Body of pancreas (tissue), 4 donors: ENCODE results near the gene PRKAA2. TPM values are rescaled to one million over a fixed set of nuclear protein-coding genes. Genes with fewer than 3 reads are reported as not detected.

Source experiments
- ATAC-seq: fragments of 150-250 bp; one replicate; pipeline ENCODE4 v1.9.1; 2016
- DNase-seq, 4 donors: peaks; one replicate each; pipeline ENCODE4 v3.0.0-alpha.2; 2019
- H3K27ac ChIP-seq, 4 donors: fragments of 200-600 bp; sonication (generic); 1 replicate in 3 of 4; 2 replicates in 1 of 4; pipeline versions ENCODE4 v1.5.1 to v1.6.1; 2016 to 2019; ENCODE audit warnings: mild to moderate bottlenecking in 1 of 4, mixed read lengths in 1 of 4, moderate library complexity in 1 of 4
- H3K27me3 ChIP-seq, 2 donors: fragments of 200-600 bp; sonication (generic); one replicate each; pipeline ENCODE4 v1.6.0; 2016; ENCODE audit warnings: mild to moderate bottlenecking in 1 of 2
- H3K36me3 ChIP-seq, 2 donors: fragments of 200-600 bp; sonication (generic); replicated peaks in 1 of 2; 2 replicates each; pipeline ENCODE4 v1.5.1; 2016; ENCODE audit warnings: low read depth in 2 of 2; ENCODE audit not compliant: insufficient read depth in 1 of 2
- H3K4me1 ChIP-seq: fragments of 200-600 bp; sonication (generic); one replicate; pipeline ENCODE4 v1.6.0; 2016
- H3K4me3 ChIP-seq, 2 donors: fragments of 200-600 bp; sonication (generic); 1 replicate in 1 of 2; 2 replicates in 1 of 2; pipeline ENCODE4 v1.5.1; 2016 to 2019
- H3K9me3 ChIP-seq, 3 donors: fragments of 200-600 bp; sonication (generic); 1 replicate in 2 of 3; 2 replicates in 1 of 3; pipeline ENCODE4 v1.5.1; 2016
- POLR2A ChIP-seq, 3 donors: fragments of 450-650 bp; IDR thresholded peaks; one replicate each; pipeline ENCODE4 v1.6.1; 2016; ENCODE audit warnings: antibody characterized with exemption in 3 of 3, mild to moderate bottlenecking in 2 of 3
- WGBS, 2 donors: methylation state at CpG; one replicate each; pipeline ENCODE4 v1.1.5; 2017; 5-methylcytosine and 5-hydroxymethylcytosine counted together
- intact Hi-C: fragments of 100-400 bp; cut with DNase I; formaldehyde crosslinking; loops from one replicate; pipeline ENCODE4 v1.15.1; 2023
- total RNA-seq, 2 donors: library from RNA; depleted of rRNA; stranded (reverse); fragments of >200 nt; gene quantifications; one replicate each; pipeline ENCODE4 v1.1.0, GENCODE V29; 2016
- TF ChIP-seq, protein P1 (sequence below), 7 experiments: fragments of 450-650 bp in 4 of 7; fragments of 200-600 bp in 3 of 7; sonication (generic) in 3 of 7; IDR thresholded peaks; one replicate each; pipeline ENCODE4 v1.5.1; 2016 to 2019; ENCODE audit warnings: antibody characterized with exemption in 7 of 7

Gene PRKAA2
- total RNA-seq, 2 donors from 2014 or later: 3.3 to 7.5 TPM

GRCh38 chr1:56654126-56654923, 9.2 kb downstream of the PRKAA2 start:
- intact Hi-C loops: no loop called here
- H3K9me3 ChIP-seq: no peaks in the 10 kb centered on the region

DNA sequence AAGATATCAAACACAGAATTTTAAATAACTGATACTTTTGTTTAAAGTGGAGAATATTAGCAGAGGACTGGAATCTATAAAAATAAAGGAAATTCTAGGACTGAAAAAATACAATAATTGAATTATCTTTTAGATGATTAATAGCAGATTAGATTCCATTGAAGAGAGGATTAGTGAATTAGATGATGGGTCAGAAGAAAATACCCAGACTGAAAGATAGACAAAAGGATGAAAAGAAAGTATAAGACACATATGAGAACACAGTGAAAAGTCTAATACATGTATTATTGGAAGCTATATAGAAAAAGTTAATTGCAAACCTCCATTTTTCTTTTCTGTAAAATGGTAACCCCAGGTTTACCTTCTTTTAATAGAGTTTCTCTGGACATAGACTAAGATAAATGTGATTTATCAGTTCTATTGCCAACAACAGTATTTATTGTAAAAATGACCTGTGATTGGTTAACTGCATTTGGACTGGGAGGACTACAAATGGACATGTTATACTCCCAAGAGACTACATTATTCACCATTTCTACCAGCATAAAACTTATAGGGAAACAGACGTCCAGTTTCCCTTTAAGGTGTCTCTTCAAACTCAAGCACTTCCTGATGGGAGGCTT, 11.0 kb downstream of the PRKAA2 start:
- H3K27me3 ChIP-seq: no peaks in the 10 kb centered on the region
- no peak overlapping the region for H3K27ac ChIP-seq
- no peaks in the 10 kb centered on the region for H3K4me1 ChIP-seq
- no peak overlapping the region for H3K4me3 ChIP-seq
- no peaks in the 10 kb centered on the region for H3K36me3 ChIP-seq
- DNase-seq (no peak), ATAC-seq (no peak)
- intact Hi-C loops: no loop called here
- TF ChIP-seq POLR2A (IDR thresholded peaks at IDR 0.05): no peak
- TF ChIP-seq, protein P1, sequence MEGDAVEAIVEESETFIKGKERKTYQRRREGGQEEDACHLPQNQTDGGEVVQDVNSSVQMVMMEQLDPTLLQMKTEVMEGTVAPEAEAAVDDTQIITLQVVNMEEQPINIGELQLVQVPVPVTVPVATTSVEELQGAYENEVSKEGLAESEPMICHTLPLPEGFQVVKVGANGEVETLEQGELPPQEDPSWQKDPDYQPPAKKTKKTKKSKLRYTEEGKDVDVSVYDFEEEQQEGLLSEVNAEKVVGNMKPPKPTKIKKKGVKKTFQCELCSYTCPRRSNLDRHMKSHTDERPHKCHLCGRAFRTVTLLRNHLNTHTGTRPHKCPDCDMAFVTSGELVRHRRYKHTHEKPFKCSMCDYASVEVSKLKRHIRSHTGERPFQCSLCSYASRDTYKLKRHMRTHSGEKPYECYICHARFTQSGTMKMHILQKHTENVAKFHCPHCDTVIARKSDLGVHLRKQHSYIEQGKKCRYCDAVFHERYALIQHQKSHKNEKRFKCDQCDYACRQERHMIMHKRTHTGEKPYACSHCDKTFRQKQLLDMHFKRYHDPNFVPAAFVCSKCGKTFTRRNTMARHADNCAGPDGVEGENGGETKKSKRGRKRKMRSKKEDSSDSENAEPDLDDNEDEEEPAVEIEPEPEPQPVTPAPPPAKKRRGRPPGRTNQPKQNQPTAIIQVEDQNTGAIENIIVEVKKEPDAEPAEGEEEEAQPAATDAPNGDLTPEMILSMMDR (IDR thresholded peaks at IDR 0.05): no peak
- no peaks in the 10 kb centered on the region for H3K9me3 ChIP-seq
- WGBS, 2 donors: 88 to 97% methylated on average over 1 of the region's 1 CpG

More at GRCh38 chr1:56654126-56654923, 9.2 kb downstream of the PRKAA2 start:
- TF ChIP-seq, protein P1 (IDR thresholded peaks at IDR 0.05): no peak
- no peak for TF ChIP-seq POLR2A (IDR thresholded peaks at IDR 0.05)
- Histone ChIP-seq H3K4me3 (no peak overlapping the region), H3K4me1 (no peaks in the 10 kb centered on the region), H3K27ac (no peak overlapping the region), H3K27me3 (no peaks in the 10 kb centered on the region), H3K36me3 (no peaks in the 10 kb centered on the region)
- WGBS, 2 donors: 59 to 66% methylated on average over 1 of the region's 1 CpG
- DNase-seq (no peak), ATAC-seq (no peak)

- TF ChIP-seq, protein P1 (IDR thresholded peaks at IDR 0.05): no peak
- no peak for TF ChIP-seq POLR2A (IDR thresholded peaks at IDR 0.05)
- H3K36me3 ChIP-seq: no peaks in the 10 kb centered on the region
- no peak overlapping the region for H3K4me3 ChIP-seq
- intact Hi-C loops: no loop called here
- DNase-seq (no peak), ATAC-seq (no peak)
- H3K27me3 ChIP-seq: no peaks in the 10 kb centered on the region
- no peaks in the 10 kb centered on the region for H3K9me3 ChIP-seq
- H3K4me1 ChIP-seq: no peaks in the 10 kb centered on the region
- WGBS, 2 donors: 85 to 87% methylated on average over 4 of the region's 4 CpGs
- H3K27ac ChIP-seq: no peak overlapping the region
Observed at GRCh38 chr1:56658254-56658653, 13.1 kb downstream of the PRKAA2 start.

DNA sequence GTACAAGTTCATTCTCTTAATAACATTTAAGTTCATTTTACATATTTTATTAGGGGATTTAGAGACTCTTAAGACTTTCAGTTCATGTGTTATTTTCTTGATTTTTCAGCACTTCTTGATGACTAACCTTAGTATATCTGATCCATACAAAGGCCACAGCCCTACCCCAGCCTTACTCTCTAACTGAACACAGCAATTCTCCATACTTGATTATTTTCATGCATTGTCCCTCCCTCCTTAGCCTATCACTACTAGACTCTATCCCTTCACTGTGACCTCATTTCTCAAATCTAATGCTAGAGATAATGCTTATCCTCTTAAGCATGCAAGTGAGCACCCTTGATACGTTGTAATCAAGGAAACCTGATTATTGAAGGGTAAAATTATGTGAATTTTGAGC, 15.2 kb downstream of the PRKAA2 start:
- WGBS, 2 donors: 54 to 57% methylated on average over 1 of the region's 1 CpG
- intact Hi-C loops: no loop called here

More for the DNA sequence above, 15.2 kb downstream of the PRKAA2 start:
- Histone ChIP-seq H3K4me1 (no peaks in the 10 kb centered on the region), H3K27me3 (no peaks in the 10 kb centered on the region), H3K4me3 (no peak overlapping the region), H3K36me3 (no peaks in the 10 kb centered on the region), H3K27ac (no peak overlapping the region), H3K9me3 (no peaks in the 10 kb centered on the region)
- TF ChIP-seq, protein P1 (IDR thresholded peaks at IDR 0.05): no peak
- no peak for TF ChIP-seq POLR2A (IDR thresholded peaks at IDR 0.05)
- ATAC-seq: no peak
- DNase-seq: no peak
